Activated naive CD8-positive, alpha-beta T cell treated with anti-CD3 and anti-CD28 coated beads for 36 hours (primary cell): ENCODE results near the gene CRCP. TPM values are rescaled to one million over a fixed set of nuclear protein-coding genes. Genes with fewer than 3 reads are reported as not detected.
"Not testable (repeated sequence)": the region's sequence is repeated elsewhere in the genome, so short reads cannot be mapped to it uniquely, and the experiment has no call there.

Experiments
- DNase-seq: peaks from one replicate; pipeline ENCODE4 v3.0.0; 2021
- H3K27ac Mint-ChIP-seq: one replicate; pipeline ENCODE4 v1.8.0; 2022; ENCODE audit warnings: mild to moderate bottlenecking, moderate library complexity, mixed read lengths
- H3K27me3 Mint-ChIP-seq: one replicate; pipeline ENCODE4 v1.8.0; 2022; ENCODE audit warnings: mild to moderate bottlenecking, mixed read lengths
- H3K36me3 Mint-ChIP-seq: one replicate; pipeline ENCODE4 v1.8.0; 2021; ENCODE audit warnings: mild to moderate bottlenecking, mixed read lengths
- H3K4me1 Mint-ChIP-seq: one replicate; pipeline ENCODE4 v1.8.0; 2021; ENCODE audit warnings: mixed read lengths
- H3K4me3 Mint-ChIP-seq: one replicate; pipeline ENCODE4 v1.8.0; 2022; ENCODE audit warnings: mild to moderate bottlenecking, moderate library complexity, mixed read lengths
- H3K9me3 Mint-ChIP-seq: one replicate; pipeline ENCODE4 v1.8.0; 2022; ENCODE audit warnings: mixed read lengths
- total RNA-seq, 2 experiments: library from RNA; stranded (reverse); gene quantifications; one replicate each; pipeline ENCODE4 v1.2.3, GENCODE V29; 2021

CRCP gene
- total RNA-seq, 2 experiments from 2014 or later, result 33.8 to 34.8 TPM

DNA sequence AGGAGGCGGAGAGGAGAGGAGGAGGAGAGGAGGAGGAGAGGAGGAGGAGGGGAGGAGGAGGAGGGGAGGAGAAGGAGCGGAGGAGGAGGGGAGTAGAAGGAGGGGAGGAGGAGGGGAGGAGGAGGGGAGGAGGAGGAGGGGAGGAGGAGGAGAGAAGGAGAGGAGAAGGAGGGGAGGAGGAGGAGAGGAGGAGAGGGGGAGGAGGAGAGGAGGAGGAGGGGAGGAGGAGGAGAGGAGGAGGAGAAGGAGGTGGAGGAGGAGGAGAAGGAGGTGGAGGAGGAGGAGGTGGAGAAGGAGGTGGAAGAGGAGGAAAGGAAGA, 15.5 kb upstream of the CRCP start:
- Mint-ChIP-seq H3K4me3 (no peak overlapping the region), H3K36me3 (no peaks in the 10 kb centered on the region)

DNA sequence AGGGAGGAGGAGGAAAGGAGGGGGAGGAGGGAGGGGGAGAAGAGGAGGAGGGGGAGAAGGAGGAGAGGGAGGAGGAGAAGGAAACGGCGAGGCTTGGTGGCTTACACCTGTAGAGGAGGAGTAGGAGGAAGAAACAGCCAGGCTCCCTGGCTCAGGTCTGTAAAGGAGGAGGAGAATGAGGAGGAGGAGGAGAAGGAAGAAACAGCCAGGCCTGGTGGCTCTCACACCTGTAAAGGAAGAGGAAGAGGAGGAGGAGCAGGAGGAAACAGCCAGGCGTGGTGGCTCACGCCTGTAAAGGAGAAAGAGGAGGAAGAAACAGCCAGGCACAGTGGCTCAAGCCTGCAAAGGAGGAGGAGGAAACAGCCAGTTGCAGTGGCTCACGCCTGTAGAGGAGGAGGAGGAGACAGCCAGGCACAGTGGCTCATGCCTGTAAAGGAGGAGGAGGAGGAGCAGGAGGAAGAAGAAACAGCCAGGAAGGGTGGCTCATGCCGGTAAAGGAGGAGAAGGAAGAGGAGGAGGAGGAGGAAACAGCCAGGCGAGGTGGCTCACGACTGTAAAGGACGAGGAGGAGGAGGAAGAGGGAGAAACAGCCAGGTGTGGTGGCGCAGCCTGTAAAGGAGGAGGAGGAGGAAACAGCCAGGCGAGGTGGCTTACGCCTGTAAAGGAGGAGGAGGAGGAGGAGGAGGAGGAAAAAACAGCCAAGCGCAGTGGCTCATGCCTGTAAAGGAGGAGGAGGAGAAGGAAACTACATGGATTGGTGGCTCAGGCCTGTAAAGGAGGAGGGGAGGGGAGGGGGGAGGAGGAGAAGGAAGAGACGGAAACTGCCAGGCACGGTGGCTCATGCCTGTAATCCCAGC, 14.9 kb upstream of the CRCP start:
- peak overlapping the region; percentile 74 for H3K27ac Mint-ChIP-seq
- DNase-seq, result peak; percentile 15
- H3K36me3 Mint-ChIP-seq, result no peaks in the 10 kb centered on the region
- H3K9me3 Mint-ChIP-seq, result no peaks in the 10 kb centered on the region
- peak overlapping the region; percentile 75 for H3K4me3 Mint-ChIP-seq
- H3K4me1 Mint-ChIP-seq, result peaks cover 9% of the 10 kb centered on the region
- H3K27me3 Mint-ChIP-seq, result no peaks in the 10 kb centered on the region

More for the DNA sequence above, 15.5 kb upstream of the CRCP start:
- Mint-ChIP-seq H3K9me3 (no peaks in the 10 kb centered on the region), H3K27ac (peak overlapping the region; percentile 74), H3K4me1 (peaks cover 9% of the 10 kb centered on the region), H3K27me3 (no peaks in the 10 kb centered on the region)
- DNase-seq, result no peak

DNA sequence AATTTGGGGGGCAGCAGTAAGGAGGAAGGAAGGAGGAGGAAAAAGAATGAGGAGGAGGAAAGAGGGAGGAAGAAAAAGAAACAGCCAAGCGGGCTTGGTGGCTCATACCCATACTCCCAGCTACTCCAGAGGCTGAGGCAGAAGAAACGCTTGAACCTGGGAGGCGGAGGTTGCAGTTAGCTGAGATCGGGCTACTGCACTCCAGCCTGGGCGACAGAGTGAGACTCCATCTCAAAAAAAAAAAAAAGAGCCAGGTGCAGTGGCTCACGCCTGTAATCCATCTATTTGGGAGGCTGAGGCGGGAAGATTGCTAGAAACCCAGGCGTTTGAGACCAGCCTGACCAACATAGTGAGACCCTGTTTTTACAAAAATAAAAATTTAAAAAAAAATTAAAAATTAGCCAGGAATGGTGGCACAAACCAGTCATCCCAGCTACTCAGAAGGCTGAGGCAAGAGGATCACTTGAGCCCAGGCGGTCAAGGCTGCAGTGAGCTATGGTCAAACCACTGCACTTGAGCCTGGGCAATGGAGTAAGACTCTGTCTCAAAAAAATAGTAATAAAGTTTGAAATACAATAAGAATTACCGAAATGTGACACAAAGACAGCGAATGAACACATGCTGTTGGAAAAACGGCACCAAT, 14.1 kb upstream of the CRCP start:
- Mint-ChIP-seq H3K4me3 (peak overlapping the region; percentile 75), H3K9me3 (no peaks in the 10 kb centered on the region), H3K4me1 (peaks cover 9% of the 10 kb centered on the region), H3K36me3 (no peaks in the 10 kb centered on the region), H3K27ac (peak overlapping the region; percentile 74), H3K27me3 (no peaks in the 10 kb centered on the region)
- no peak for DNase-seq

DNA sequence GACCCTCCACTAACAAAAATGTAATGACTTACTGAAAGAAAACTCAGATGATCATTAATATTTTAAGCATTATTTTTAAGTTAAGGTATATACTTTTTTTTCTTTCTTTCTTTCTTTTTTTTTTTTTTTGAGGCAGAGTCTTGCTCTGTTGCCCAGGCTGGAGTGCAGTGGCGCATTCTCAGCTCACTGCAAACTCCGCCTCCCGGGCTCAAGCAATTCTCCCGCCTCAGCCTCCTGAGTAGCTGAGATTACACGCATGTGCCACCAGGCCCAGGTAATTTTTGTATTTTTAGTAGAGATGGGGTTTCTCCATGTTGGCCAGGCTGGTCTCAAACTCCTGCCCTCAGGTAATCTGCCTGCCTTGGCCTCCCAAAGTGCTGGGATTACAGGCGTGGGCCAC, 12.5 kb upstream of the CRCP start:
- H3K9me3 Mint-ChIP-seq, DNase-seq, H3K27me3 Mint-ChIP-seq, H3K27ac Mint-ChIP-seq, H3K4me1 Mint-ChIP-seq, H3K36me3 Mint-ChIP-seq, H3K4me3 Mint-ChIP-seq: not testable (repeated sequence)

DNA sequence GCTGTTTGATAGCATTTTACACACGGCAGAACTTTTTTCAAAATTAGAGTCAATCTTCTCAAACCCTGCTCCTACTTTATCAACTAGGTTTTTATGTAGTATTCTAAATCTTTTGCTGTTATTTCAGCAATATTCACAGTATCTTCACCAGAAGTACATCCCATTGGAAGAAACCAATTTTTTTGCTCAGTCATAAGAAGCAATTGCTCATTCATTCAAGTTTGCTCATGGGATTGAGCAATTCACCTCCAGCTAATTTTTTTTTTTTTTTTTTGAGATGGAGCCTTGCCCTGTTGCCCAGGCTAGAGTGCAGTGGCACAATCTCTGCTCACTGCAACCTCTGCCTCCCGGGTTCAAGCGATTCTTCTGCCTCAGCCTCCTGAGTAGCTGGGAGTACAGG, 10.7 kb upstream of the CRCP start:
- not testable (repeated sequence) for H3K9me3 Mint-ChIP-seq, DNase-seq, H3K4me1 Mint-ChIP-seq, H3K27me3 Mint-ChIP-seq, H3K4me3 Mint-ChIP-seq, H3K36me3 Mint-ChIP-seq, H3K27ac Mint-ChIP-seq

DNA sequence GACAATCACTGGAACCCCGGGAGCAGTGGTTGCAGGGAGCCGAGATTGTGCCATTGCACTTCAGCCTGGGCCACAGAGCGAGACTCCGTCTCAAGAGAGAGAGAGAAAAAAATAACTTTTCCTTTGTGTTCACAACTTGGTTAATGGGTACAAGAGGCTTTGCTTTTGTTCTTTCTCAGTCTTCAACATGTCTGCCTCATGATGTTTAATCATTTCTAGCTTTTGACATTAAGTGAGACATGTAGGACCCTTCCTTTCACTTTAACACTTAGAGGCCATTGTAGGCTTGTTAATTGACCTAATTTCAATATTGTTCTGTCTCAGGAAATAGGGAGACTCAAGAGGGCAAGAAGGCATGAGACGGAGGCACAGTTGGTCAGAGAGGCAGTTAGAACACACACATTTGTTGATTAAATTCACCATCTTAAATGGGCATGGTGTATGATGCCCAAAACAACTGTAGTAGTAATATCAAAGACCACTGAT, 9.3 kb upstream of the CRCP start:
- no peak for DNase-seq
- peaks cover 2% of the 10 kb centered on the region for H3K4me1 Mint-ChIP-seq
- H3K9me3 Mint-ChIP-seq, result no peaks in the 10 kb centered on the region
- H3K27ac Mint-ChIP-seq, result no peak overlapping the region
- H3K4me3 Mint-ChIP-seq, result no peak overlapping the region
- H3K27me3 Mint-ChIP-seq, result no peaks in the 10 kb centered on the region
- H3K36me3 Mint-ChIP-seq, result no peaks in the 10 kb centered on the region

DNA sequence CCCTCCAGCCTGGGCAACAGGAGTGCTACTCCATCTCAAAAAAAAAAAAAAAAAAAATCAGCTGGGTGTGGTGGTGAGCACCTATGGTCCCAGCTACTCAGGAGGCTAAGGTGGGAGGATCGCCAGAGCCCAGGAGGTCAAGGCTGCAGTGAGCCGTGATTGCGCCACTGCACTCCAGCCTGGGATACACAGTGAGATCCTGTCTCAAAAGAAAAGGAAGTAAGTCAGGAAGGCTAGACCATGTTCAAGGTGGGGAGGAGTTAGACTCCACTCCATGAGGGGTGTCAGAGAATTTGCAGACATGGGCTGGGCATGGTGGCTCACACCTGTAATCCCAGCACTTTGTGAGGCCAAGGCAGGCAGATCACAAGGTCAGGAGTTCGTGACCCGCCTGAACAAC, 6.2 kb upstream of the CRCP start:
- not testable (repeated sequence) for H3K27me3 Mint-ChIP-seq, H3K36me3 Mint-ChIP-seq, H3K4me1 Mint-ChIP-seq, H3K4me3 Mint-ChIP-seq, H3K9me3 Mint-ChIP-seq, H3K27ac Mint-ChIP-seq, DNase-seq

DNA sequence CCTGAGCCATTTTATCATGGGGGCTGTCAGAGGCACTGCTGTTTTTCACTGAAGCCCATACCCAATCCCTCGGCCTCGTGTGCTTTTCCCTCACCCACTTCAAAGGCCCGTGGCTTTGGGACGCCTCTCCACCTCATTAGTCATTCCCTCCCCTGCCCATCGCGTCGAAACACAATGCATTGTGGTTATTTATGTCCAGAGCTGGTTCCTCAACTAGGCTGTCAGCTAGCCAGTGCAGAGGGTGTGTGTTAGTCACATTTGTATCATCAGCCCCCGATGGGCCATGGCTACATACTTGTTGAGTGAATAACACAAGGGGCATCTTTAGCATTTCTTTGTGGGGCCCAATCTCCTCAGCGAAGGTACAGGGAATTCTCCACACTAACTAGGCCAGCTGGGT, 3.8 kb upstream of the CRCP start:
- Mint-ChIP-seq H3K36me3 (peaks cover 7% of the 10 kb centered on the region), H3K4me3 (no peak overlapping the region), H3K9me3 (no peaks in the 10 kb centered on the region), H3K4me1 (peaks cover 5% of the 10 kb centered on the region), H3K27ac (no peak overlapping the region), H3K27me3 (no peaks in the 10 kb centered on the region)
- no peak for DNase-seq

DNA sequence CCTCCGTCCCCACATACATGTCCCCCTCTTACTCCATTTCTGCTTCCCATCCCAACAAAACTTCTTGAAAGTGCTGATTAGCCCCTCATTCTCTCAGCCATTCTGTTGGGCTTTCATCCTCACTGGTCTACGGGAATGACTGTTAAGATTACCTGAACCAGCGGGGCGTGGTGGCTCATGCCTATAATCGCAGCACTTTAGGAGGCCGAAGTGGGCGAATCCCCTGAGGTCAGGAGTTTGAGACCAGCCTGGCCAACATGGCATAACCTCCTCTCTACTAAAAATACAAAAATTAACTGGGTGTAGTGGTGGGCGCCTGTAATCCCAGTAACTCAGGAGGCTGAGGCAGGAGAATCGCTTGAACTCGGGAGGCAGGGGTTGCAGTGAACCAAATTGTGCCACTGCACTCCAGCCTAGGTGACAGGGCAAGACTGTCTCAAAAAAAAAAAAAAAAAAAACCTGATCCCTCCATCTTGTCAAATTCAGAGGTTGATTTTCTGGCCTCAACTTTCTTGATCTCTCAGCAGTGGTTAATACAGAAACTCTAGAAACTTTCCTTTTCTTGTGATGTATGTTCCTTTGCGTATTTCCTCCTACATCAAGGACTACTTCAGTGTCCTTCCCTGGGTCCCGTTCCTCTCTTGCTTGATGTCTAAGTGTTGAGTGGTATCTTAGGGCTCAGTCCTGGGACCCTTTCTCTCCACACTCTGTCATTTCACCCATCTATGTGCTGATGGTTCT, 2.2 kb downstream of the CRCP start:
- H3K4me3 Mint-ChIP-seq, result peak overlapping the region; percentile 100
- not testable (repeated sequence) for H3K27me3 Mint-ChIP-seq, H3K9me3 Mint-ChIP-seq, DNase-seq
- peak overlapping the region; percentile 78 for H3K27ac Mint-ChIP-seq
- H3K4me1 Mint-ChIP-seq, result peaks cover 37% of the 10 kb centered on the region
- peaks cover 29% of the 10 kb centered on the region for H3K36me3 Mint-ChIP-seq

DNA sequence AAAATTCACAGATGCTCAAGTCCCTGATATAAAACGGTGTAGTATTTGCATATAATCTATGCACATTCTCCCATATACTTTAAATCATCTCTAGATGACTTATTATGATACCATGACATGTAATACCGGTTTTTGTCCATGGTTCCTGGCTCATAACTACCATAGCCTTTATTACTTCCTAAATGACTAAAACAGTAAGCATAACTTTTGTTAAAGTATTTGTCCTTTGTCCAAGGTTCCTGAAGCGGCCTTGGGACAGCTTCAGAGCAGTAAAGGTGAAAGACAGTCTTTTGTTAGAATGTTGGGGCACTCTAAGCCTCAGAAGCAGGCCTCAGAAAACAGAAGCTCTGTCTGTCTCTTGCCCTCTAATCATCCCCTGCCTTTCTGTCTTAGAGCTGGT, 4.0 kb downstream of the CRCP start:
- H3K36me3 Mint-ChIP-seq, result peaks cover 30% of the 10 kb centered on the region
- no peak for DNase-seq
- no peak overlapping the region for H3K4me3 Mint-ChIP-seq
- no peak overlapping the region for H3K27ac Mint-ChIP-seq
- H3K27me3 Mint-ChIP-seq, result no peaks in the 10 kb centered on the region
- peaks cover 38% of the 10 kb centered on the region for H3K4me1 Mint-ChIP-seq
- H3K9me3 Mint-ChIP-seq, result no peaks in the 10 kb centered on the region

DNA sequence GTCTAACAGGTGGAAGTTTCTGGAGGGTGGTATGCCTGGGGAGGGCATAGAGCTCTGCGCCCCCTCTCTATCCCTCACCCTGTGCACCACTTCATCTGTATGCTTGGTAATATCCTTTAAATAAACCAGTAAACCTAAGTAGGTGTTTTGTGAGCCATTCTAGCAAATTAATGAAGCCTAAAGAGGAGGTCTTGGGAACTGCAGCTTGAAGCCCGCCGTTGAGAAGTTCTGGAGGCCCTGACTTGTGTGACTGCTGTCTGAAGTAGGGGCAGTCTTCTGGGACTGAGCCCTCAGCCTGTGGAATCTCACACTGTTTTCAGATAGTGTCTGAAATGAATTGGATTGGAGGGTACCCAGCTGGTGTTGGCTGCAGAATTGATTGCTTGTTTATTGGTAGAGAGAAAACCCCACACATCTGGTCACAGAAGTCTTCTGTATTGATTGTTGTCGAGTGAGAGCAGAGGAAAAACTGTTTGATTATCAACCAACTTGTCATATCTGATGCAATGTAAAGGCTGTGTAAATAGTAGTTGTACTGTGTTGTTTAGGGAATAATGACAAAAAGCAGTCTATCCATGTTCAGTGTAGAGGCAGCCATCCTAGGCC, 4.7 kb downstream of the CRCP start:
- Mint-ChIP-seq H3K27me3 (no peaks in the 10 kb centered on the region), H3K36me3 (peaks cover 30% of the 10 kb centered on the region), H3K27ac (peak overlapping the region; percentile 19), H3K4me3 (no peak overlapping the region), H3K4me1 (peaks cover 39% of the 10 kb centered on the region), H3K9me3 (no peaks in the 10 kb centered on the region)
- DNase-seq, result no peak

DNA sequence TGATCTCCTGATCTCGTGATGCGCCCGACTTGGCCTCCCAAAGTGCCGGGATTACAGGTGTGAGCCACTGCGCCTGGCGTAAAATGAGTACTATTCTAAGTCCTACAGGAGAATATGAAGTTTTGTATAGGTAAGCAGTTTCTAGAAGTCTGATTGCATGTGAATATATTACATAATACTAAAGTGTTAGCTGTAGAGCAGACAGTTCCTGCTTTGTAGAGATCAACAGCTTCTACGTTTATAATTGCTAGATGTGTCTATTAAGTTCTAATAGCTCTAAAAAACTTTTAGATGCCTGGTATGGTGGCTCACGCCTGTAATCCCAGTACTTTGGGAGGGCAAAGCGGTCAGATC, 8.5 kb downstream of the CRCP start:
- Mint-ChIP-seq H3K27me3 (no peaks in the 10 kb centered on the region), H3K9me3 (no peaks in the 10 kb centered on the region), H3K4me1 (peaks cover 40% of the 10 kb centered on the region), H3K36me3 (peaks cover 11% of the 10 kb centered on the region), H3K4me3 (no peak overlapping the region), H3K27ac (no peak overlapping the region)
- no peak for DNase-seq

DNA sequence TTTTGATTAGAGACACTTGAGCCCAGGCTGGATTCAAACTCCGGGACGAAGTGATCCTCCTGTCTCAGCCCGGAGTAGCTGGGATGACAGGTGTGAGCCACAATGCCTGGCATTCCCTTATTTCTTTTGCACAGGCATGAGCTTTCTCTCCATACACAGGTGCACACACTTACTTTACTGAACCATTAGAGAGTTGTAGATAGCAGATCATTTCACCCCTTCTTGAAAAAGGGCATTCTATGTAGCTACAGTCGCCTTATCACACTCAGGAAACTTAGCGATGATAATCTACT, 9.9 kb downstream of the CRCP start:
- not testable (repeated sequence) for H3K36me3 Mint-ChIP-seq, H3K27me3 Mint-ChIP-seq, H3K27ac Mint-ChIP-seq, H3K4me3 Mint-ChIP-seq, DNase-seq, H3K9me3 Mint-ChIP-seq
- peaks cover 29% of the 10 kb centered on the region for H3K4me1 Mint-ChIP-seq

DNA sequence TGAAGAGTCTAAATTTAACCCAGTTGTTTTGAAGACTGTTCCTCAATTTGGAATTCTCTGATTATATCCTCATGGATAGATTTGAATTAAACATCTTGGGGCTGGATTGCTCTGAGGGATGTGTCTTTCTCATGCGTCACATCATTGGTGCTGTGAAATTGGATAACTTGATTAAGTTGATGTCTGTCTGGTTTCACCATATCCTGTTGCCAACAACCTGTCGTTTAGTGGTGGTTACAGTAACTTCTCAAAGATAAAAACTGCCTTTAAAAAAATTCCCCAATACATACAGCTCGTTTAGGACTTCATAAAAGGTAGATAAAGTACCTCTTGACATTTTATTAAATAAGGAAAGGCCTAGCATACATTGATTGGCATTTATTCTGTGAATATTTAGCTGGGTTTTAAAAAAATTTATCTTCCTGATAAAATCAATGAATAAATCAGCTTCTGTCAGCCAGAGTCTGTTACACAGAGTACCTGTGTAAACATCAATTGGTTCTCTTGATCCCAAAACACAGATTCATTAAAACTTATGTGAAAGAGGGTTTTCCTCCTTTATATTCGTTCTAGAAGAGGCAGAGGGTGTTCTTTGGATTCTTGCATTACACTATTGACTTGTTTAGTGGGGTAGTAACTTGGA, 10.5 kb downstream of the CRCP start:
- Mint-ChIP-seq H3K4me1 (peaks cover 28% of the 10 kb centered on the region), H3K9me3 (no peaks in the 10 kb centered on the region), H3K4me3 (no peak overlapping the region), H3K36me3 (peaks cover 6% of the 10 kb centered on the region), H3K27ac (peak overlapping the region; percentile 65), H3K27me3 (no peaks in the 10 kb centered on the region)
- no peak for DNase-seq

DNA sequence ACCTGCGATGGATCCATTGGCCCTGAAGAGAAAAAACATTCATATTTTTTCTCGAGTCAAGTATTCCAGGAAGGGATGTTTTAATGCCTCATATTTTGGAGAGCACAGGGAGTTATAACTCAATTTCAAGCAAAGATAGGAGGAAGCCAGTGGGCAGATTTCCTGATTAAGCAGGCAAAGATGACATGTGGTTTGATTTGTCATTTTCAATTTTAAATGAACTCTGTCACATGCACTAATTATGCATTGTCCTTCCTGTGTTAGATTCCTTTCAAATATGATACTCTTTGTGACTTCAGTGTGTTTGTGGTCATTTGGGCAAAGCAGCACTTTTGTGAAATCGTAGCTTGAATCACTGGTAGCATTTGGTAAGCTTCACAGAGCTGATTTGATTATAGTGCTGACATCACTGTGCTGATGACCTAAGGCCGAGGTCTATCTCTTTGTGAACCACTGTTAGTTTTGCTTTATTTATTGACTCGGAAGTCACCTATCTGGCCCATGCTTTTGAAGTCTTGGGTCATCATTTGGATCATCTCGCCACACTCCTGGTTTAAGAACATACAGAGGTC, 11.2 kb downstream of the CRCP start:
- DNase-seq, H3K27me3 Mint-ChIP-seq, H3K4me3 Mint-ChIP-seq, H3K9me3 Mint-ChIP-seq: not testable (repeated sequence)
- Mint-ChIP-seq H3K27ac (peak overlapping the region; percentile 65), H3K36me3 (peaks cover 10% of the 10 kb centered on the region), H3K4me1 (peaks cover 28% of the 10 kb centered on the region)
